ENCODE data around the gene STING1. TPM values are rescaled to one million over a fixed set of nuclear protein-coding genes. Genes with fewer than 3 reads are reported as not detected.
"Not testable (repeated sequence)": the region's sequence is repeated elsewhere in the genome, so short reads cannot be mapped to it uniquely, and the experiment has no call there.

The STING1 gene
- total and polyA plus RNA-seq, 2 of the 13 experiments (the other 11 are each of a cell fraction or from before 2014, with no cell fraction given), result 1.3 to 4.4 TPM

DNA sequence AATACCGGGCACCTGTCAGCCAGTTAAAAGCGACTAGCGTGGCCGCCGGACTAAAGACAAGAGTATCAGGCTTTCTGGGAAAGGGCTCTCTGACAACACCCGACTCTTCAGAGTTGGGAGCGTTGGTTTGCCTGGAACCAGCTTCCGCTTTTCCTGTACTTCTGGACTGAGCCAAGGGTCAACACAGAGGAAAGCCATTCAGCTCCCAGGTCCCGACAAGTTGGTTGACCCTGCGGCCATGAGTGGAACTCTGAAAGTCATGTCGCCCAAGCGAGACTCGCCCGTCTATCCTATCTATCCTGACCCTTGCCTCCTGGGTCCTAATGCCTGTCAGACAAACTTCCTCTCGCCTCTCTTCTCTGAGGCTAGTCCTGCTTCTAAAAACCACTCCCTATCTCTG, 21.3 kb upstream of the STING1 start (continued):
- TF ChIP-seq, protein P1, sequence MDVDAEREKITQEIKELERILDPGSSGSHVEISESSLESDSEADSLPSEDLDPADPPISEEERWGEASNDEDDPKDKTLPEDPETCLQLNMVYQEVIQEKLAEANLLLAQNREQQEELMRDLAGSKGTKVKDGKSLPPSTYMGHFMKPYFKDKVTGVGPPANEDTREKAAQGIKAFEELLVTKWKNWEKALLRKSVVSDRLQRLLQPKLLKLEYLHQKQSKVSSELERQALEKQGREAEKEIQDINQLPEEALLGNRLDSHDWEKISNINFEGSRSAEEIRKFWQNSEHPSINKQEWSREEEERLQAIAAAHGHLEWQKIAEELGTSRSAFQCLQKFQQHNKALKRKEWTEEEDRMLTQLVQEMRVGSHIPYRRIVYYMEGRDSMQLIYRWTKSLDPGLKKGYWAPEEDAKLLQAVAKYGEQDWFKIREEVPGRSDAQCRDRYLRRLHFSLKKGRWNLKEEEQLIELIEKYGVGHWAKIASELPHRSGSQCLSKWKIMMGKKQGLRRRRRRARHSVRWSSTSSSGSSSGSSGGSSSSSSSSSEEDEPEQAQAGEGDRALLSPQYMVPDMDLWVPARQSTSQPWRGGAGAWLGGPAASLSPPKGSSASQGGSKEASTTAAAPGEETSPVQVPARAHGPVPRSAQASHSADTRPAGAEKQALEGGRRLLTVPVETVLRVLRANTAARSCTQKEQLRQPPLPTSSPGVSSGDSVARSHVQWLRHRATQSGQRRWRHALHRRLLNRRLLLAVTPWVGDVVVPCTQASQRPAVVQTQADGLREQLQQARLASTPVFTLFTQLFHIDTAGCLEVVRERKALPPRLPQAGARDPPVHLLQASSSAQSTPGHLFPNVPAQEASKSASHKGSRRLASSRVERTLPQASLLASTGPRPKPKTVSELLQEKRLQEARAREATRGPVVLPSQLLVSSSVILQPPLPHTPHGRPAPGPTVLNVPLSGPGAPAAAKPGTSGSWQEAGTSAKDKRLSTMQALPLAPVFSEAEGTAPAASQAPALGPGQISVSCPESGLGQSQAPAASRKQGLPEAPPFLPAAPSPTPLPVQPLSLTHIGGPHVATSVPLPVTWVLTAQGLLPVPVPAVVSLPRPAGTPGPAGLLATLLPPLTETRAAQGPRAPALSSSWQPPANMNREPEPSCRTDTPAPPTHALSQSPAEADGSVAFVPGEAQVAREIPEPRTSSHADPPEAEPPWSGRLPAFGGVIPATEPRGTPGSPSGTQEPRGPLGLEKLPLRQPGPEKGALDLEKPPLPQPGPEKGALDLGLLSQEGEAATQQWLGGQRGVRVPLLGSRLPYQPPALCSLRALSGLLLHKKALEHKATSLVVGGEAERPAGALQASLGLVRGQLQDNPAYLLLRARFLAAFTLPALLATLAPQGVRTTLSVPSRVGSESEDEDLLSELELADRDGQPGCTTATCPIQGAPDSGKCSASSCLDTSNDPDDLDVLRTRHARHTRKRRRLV (CRISPR knock-in tag; IDR thresholded peaks at IDR 0.05), result 0 out of 2 replicates have a peak, but pooled peaks have one; percentile 19
- TF ChIP-seq RXRB (CRISPR knock-in tag; IDR thresholded peaks at IDR 0.05; ENCODE audit: borderline replicate concordance) (peak; percentile 66; the same call in 1 of the 2 replicates), CREM (IDR thresholded peaks at IDR 0.05) (peak; percentile 39; the same call in 1 of the 2 replicates), BORCS8-MEF2B (CRISPR knock-in tag; IDR thresholded peaks at IDR 0.05) (peak; percentile 39; the same call in 1 of the 2 replicates), TARDBP (CRISPR knock-in tag; IDR thresholded peaks at IDR 0.05) (peak; percentile 81; the same call in 1 of the 2 replicates), RXRA (CRISPR knock-in tag; IDR thresholded peaks at IDR 0.05) (peak; percentile 70; the same call in 1 of the 2 replicates), GATAD2A (CRISPR knock-in tag; IDR thresholded peaks at IDR 0.05) (peak; percentile 38; the same call in 1 of the 2 replicates), ELF1 (CRISPR knock-in tag; IDR thresholded peaks at IDR 0.05) (peak; percentile 12; the same call in 1 of the 2 replicates), ZNF205 (CRISPR knock-in tag; IDR thresholded peaks at IDR 0.05) (peak; percentile 21; the same call in 1 of the 2 replicates), SKI (IDR thresholded peaks at IDR 0.05; ENCODE audit: partially characterized antibody) (peak; percentile 49), ZNF317 (CRISPR knock-in tag; IDR thresholded peaks at IDR 0.05) (peak; percentile 76)
- TF ChIP-seq CREM (CRISPR knock-in tag; IDR thresholded peaks at IDR 0.05), result not testable (repeated sequence)
- TF ChIP-seq, protein P2, sequence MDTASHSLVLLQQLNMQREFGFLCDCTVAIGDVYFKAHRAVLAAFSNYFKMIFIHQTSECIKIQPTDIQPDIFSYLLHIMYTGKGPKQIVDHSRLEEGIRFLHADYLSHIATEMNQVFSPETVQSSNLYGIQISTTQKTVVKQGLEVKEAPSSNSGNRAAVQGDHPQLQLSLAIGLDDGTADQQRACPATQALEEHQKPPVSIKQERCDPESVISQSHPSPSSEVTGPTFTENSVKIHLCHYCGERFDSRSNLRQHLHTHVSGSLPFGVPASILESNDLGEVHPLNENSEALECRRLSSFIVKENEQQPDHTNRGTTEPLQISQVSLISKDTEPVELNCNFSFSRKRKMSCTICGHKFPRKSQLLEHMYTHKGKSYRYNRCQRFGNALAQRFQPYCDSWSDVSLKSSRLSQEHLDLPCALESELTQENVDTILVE (CRISPR knock-in tag; IDR thresholded peaks at IDR 0.05), result 0 out of 2 replicates have a peak, but pooled peaks have one; percentile 32
- TF ChIP-seq, protein P3, sequence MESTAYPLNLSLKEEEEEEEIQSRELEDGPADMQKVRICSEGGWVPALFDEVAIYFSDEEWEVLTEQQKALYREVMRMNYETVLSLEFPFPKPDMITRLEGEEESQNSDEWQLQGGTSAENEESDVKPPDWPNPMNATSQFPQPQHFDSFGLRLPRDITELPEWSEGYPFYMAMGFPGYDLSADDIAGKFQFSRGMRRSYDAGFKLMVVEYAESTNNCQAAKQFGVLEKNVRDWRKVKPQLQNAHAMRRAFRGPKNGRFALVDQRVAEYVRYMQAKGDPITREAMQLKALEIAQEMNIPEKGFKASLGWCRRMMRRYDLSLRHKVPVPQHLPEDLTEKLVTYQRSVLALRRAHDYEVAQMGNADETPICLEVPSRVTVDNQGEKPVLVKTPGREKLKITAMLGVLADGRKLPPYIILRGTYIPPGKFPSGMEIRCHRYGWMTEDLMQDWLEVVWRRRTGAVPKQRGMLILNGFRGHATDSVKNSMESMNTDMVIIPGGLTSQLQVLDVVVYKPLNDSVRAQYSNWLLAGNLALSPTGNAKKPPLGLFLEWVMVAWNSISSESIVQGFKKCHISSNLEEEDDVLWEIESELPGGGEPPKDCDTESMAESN (CRISPR knock-in tag; conservative IDR thresholded peaks at IDR 0.05), result peak; percentile 54; the same call in 1 of the 2 replicates
- TF ChIP-seq, protein P4, sequence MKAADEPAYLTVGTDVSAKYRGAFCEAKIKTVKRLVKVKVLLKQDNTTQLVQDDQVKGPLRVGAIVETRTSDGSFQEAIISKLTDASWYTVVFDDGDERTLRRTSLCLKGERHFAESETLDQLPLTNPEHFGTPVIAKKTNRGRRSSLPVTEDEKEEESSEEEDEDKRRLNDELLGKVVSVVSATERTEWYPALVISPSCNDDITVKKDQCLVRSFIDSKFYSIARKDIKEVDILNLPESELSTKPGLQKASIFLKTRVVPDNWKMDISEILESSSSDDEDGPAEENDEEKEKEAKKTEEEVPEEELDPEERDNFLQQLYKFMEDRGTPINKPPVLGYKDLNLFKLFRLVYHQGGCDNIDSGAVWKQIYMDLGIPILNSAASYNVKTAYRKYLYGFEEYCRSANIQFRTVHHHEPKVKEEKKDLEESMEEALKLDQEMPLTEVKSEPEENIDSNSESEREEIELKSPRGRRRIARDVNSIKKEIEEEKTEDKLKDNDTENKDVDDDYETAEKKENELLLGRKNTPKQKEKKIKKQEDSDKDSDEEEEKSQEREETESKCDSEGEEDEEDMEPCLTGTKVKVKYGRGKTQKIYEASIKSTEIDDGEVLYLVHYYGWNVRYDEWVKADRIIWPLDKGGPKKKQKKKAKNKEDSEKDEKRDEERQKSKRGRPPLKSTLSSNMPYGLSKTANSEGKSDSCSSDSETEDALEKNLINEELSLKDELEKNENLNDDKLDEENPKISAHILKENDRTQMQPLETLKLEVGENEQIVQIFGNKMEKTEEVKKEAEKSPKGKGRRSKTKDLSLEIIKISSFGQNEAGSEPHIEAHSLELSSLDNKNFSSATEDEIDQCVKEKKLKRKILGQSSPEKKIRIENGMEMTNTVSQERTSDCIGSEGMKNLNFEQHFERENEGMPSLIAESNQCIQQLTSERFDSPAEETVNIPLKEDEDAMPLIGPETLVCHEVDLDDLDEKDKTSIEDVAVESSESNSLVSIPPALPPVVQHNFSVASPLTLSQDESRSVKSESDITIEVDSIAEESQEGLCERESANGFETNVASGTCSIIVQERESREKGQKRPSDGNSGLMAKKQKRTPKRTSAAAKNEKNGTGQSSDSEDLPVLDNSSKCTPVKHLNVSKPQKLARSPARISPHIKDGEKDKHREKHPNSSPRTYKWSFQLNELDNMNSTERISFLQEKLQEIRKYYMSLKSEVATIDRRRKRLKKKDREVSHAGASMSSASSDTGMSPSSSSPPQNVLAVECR (CRISPR knock-in tag; IDR thresholded peaks at IDR 0.05; ENCODE audit: borderline replicate concordance), result peak; percentile 33; the same call in 1 of the 2 replicates
- TF ChIP-seq, protein P5, sequence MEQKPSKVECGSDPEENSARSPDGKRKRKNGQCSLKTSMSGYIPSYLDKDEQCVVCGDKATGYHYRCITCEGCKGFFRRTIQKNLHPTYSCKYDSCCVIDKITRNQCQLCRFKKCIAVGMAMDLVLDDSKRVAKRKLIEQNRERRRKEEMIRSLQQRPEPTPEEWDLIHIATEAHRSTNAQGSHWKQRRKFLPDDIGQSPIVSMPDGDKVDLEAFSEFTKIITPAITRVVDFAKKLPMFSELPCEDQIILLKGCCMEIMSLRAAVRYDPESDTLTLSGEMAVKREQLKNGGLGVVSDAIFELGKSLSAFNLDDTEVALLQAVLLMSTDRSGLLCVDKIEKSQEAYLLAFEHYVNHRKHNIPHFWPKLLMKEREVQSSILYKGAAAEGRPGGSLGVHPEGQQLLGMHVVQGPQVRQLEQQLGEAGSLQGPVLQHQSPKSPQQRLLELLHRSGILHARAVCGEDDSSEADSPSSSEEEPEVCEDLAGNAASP (CRISPR knock-in tag; IDR thresholded peaks at IDR 0.05; ENCODE audit: borderline replicate concordance), result 0 out of 2 replicates have a peak, but pooled peaks have one; percentile 24

Data from HepG2 (cell line).